Smooth muscle cell of the umbilical artery (primary cell): ENCODE data around the gene TRAK2. TPM values are rescaled to one million over a fixed set of nuclear protein-coding genes. Genes with fewer than 3 reads are reported as not detected.

Source experiments
- total RNA-seq: library from RNA; depleted of rRNA; stranded (reverse); fragments of >200 nt; gene quantifications from 2 replicates; pipeline ENCODE4 v1.2.3, GENCODE V29; 2014

Gene TRAK2, protein sequence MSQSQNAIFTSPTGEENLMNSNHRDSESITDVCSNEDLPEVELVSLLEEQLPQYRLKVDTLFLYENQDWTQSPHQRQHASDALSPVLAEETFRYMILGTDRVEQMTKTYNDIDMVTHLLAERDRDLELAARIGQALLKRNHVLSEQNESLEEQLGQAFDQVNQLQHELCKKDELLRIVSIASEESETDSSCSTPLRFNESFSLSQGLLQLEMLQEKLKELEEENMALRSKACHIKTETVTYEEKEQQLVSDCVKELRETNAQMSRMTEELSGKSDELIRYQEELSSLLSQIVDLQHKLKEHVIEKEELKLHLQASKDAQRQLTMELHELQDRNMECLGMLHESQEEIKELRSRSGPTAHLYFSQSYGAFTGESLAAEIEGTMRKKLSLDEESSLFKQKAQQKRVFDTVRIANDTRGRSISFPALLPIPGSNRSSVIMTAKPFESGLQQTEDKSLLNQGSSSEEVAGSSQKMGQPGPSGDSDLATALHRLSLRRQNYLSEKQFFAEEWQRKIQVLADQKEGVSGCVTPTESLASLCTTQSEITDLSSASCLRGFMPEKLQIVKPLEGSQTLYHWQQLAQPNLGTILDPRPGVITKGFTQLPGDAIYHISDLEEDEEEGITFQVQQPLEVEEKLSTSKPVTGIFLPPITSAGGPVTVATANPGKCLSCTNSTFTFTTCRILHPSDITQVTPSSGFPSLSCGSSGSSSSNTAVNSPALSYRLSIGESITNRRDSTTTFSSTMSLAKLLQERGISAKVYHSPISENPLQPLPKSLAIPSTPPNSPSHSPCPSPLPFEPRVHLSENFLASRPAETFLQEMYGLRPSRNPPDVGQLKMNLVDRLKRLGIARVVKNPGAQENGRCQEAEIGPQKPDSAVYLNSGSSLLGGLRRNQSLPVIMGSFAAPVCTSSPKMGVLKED
- total RNA-seq = 43.9 and 61.6 TPM in 2 replicates

DNA sequence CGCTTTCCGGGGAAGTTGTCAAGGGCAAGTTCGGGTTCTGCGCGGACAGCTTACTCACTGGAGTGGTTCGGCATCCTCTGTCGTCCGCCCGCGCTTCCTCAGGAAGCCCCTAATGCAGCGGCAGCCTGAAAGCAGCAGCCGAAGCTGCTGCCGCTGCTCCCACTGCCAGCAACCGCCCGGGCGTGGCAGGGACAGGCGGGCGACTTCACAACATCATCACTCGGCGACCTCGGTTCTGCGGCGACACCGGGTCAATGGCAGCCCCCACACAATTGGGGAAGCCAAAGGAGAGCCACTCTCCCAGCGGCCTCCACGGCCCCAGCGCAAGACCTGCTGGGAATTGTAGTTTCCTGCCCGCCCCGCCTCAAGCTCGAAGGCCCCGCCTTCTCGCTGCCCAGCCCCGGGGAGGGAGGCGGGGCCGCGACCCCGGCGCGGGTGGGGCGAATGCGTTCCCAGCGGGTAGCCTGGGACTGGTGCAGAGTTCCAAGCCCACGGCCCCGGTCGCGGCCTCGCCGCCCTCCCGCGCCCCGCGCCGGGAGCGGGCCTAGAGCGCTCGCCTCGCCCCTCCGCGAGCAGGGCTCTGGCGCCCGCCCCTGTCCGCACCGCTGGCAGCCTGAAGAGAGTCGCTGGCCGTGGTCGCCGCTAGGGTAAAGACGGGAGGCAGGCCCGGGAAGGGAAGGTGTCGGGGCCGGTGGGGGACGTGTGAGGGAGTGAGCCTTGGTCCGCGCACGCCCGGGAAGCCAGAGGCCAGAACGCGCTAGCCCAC, at the start of gene TRAK2, which contains the start of gene STRADB:
TSS of gene TRAK2 (minus strand) at position 167 of the 766 bp plus-strand sequence. CDS start 30,951 bp downstream, outside the sequence.
TSS of gene STRADB (plus strand) at position 449 of the 766 bp plus-strand sequence. CDS start 3,101 bp downstream, outside the sequence.

DNA sequence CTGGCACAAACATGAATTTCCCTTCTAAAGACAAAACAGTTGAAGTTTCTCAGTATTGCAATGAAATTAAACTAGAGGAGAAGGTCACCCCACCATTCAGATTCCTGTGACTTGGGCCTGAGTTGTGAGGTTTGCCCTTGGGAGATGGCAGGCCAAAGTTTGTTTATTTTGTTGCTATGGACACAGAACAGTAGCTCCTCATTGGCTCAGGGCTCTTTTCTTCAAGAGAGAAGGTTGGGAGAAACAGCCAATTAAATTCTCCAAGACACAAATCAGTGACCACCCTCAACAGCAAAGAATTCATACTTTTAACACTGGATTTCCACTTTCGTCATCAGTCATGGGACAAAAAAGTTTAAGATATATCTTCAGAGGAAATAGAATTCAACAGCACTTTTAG, 94.0 kb downstream of the TRAK2 start, which contains the start of gene FLACC1:
TSS of gene FLACC1 (minus strand) at position 125 of the 400 bp plus-strand sequence. CDS start 5,941 bp downstream, outside the sequence.

Other genes with a start within 250 kb of the TRAK2 start
- 26.1 and 26.8 TPM in 2 replicates for gene CASP8, start 190.9 kb downstream of the TRAK2 start, total RNA-seq
- 0.89 and 1.7 TPM in 2 replicates for gene FLACC1, start 94.1 kb downstream of the TRAK2 start, total RNA-seq
- gene STRADB, start 282 bp upstream of the TRAK2 start, total RNA-seq = 33.3 and 35.6 TPM in 2 replicates
- gene TMEM237, start 192.0 kb upstream of the TRAK2 start, total RNA-seq = 38.6 and 53.6 TPM in 2 replicates
- gene MPP4, start 247.2 kb upstream of the TRAK2 start, total RNA-seq = 0.89 and 5.3 TPM in 2 replicates